Neuronal stem cell (in vitro differentiated cells): Measurements from ENCODE around the gene CSF3R.

Experiments
- DNase-seq: peaks from one replicate; pipeline ENCODE4 v3.0.0-alpha.2; 2013; ENCODE audit warnings: low spot score
- H2AFZ ChIP-seq: one replicate; pipeline ENCODE4 v1.6.1; 2013; ENCODE audit warnings: mild to moderate bottlenecking, low read length, inconsistent platforms
- H2AK5ac ChIP-seq: 2 replicates; pipeline ENCODE4 v1.6.1; 2013; ENCODE audit warnings: low read depth, mild to moderate bottlenecking, inconsistent platforms, low read length, moderate library complexity, mixed read lengths
- H2BK120ac ChIP-seq: 2 replicates; pipeline ENCODE4 v1.6.1; 2013; ENCODE audit warnings: low read depth, mild to moderate bottlenecking, inconsistent platforms, low read length, moderate library complexity, mixed read lengths
- H2BK12ac ChIP-seq: one replicate; pipeline ENCODE4 v1.6.1; 2013; ENCODE audit warnings: low read length, inconsistent platforms
- H2BK15ac ChIP-seq: 2 replicates; pipeline ENCODE4 v1.6.1; 2013; ENCODE audit warnings: mild to moderate bottlenecking, low read length, inconsistent platforms, mixed read lengths
- H2BK5ac ChIP-seq: one replicate; pipeline ENCODE4 v1.6.1; 2013; ENCODE audit warnings: inconsistent platforms, mild to moderate bottlenecking, low read length, moderate library complexity
- H3K14ac ChIP-seq: one replicate; pipeline ENCODE4 v1.6.1; 2013; ENCODE audit warnings: low read length, inconsistent platforms
- H3K18ac ChIP-seq: 2 replicates; pipeline ENCODE4 v1.6.1; 2013; ENCODE audit warnings: low read length, inconsistent platforms
- H3K23ac ChIP-seq: 2 replicates; pipeline ENCODE4 v1.6.1; 2013; ENCODE audit warnings: low read depth, mild to moderate bottlenecking, mixed read lengths, low read length, inconsistent platforms; ENCODE audit not compliant: poor library complexity
- H3K27ac ChIP-seq: replicated peaks from 3 replicates; pipeline ENCODE4 v1.5.1; 2013; ENCODE audit warnings: low read length, inconsistent platforms
- H3K27me3 ChIP-seq, 3 experiments: 2 replicates each; pipeline ENCODE4 v1.6.1; 2013; ENCODE audit warnings: low read length in 3 of 3, mild to moderate bottlenecking in 2 of 3, inconsistent platforms in 1 of 3, low read depth in 1 of 3, mixed read lengths in 1 of 3, moderate library complexity in 1 of 3; ENCODE audit not compliant: control insufficient read depth in 3 of 3, insufficient read depth in 3 of 3
- H3K36me3 ChIP-seq, 2 donors: replicated peaks in 1 of 2; 2 replicates each; pipeline ENCODE4 v1.6.1; 2013; ENCODE audit warnings: low read length in 2 of 2; ENCODE audit not compliant: control insufficient read depth in 2 of 2, insufficient read depth in 2 of 2
- H3K4ac ChIP-seq: 2 replicates; pipeline ENCODE4 v1.6.1; 2013; ENCODE audit warnings: inconsistent platforms, mild to moderate bottlenecking, low read length, moderate library complexity
- H3K4me1 ChIP-seq, 2 donors: 1 replicate in 1 of 2; 2 replicates in 1 of 2; pipeline ENCODE4 v1.6.1; 2013; ENCODE audit warnings: low read length in 2 of 2, low read depth in 1 of 2; ENCODE audit not compliant: control insufficient read depth in 2 of 2, insufficient read depth in 1 of 2
- H3K4me2 ChIP-seq: one replicate; pipeline ENCODE4 v1.6.1; 2013; ENCODE audit warnings: mild to moderate bottlenecking, low read length, inconsistent platforms; ENCODE audit not compliant: insufficient read depth, poor library complexity, severe bottlenecking
- H3K4me3 ChIP-seq, 2 donors: 2 replicates each; pipeline ENCODE4 v1.5.1; 2013; ENCODE audit warnings: low read length in 2 of 2, mild to moderate bottlenecking in 2 of 2, inconsistent platforms in 1 of 2, moderate library complexity in 1 of 2
- H3K79me1 ChIP-seq: one replicate; pipeline ENCODE4 v1.6.1; 2013; ENCODE audit warnings: low read depth, mild to moderate bottlenecking, inconsistent platforms, low read length, moderate library complexity
- H3K9ac ChIP-seq: one replicate; pipeline ENCODE4 v1.6.1; 2013; ENCODE audit warnings: mild to moderate bottlenecking, low read depth, low read length, inconsistent platforms; ENCODE audit not compliant: poor library complexity
- H3K9me3 ChIP-seq, 2 donors: replicated peaks in 1 of 2; 2 replicates each; pipeline versions ENCODE3 to v1.6.1; 2013; ENCODE audit warnings: low read length in 2 of 2, mild to moderate bottlenecking in 2 of 2, inconsistent platforms in 1 of 2, low read depth in 1 of 2, mixed read lengths in 1 of 2, moderate library complexity in 1 of 2; ENCODE audit not compliant: control insufficient read depth in 2 of 2, insufficient read depth in 1 of 2
- H4K8ac ChIP-seq: one replicate; pipeline ENCODE4 v1.6.1; 2013; ENCODE audit warnings: low read depth, mild to moderate bottlenecking, inconsistent platforms, low read length, moderate library complexity
- H4K91ac ChIP-seq: one replicate; pipeline ENCODE4 v1.6.1; 2013; ENCODE audit warnings: low read length, low read depth, mild to moderate bottlenecking, inconsistent platforms; ENCODE audit not compliant: poor library complexity
- WGBS, 2 donors: extraction: QIAGEN DNeasy Blood & Tissue Kit; methylation state at CpG; one replicate each; pipeline ENCODE4 v1.1.7; 2013; ENCODE audit warnings: missing lambda C conversion rate in 2 of 2, mixed read lengths in 1 of 2; ENCODE audit not compliant: insufficient read length in 2 of 2, insufficient replicate concordance in 1 of 2; ENCODE audit errors: extremely low coverage in 2 of 2; 5-methylcytosine and 5-hydroxymethylcytosine counted together

CSF3R gene

GRCh38 chr1:36520771-36521420, 38.2 kb upstream of the CSF3R start:
- no peaks in the 10 kb centered on the region for H3K9me3 ChIP-seq
- no peak overlapping the region for H2BK120ac ChIP-seq
- H3K14ac ChIP-seq, result no peak overlapping the region
- no peak overlapping the region for H2AFZ ChIP-seq
- H3K27me3 ChIP-seq, result peaks cover 0 to 37% (median 0%) of the 10 kb centered on the region in 3 experiments
- no peak overlapping the region for H3K18ac ChIP-seq
- H3K4ac ChIP-seq, result no peak overlapping the region
- no peak overlapping the region for H2BK12ac ChIP-seq
- no CpG with 5 or more reads among the region's 12 CpGs for WGBS, 2 donors
- H2BK15ac ChIP-seq, result no peak overlapping the region
- H3K4me3 ChIP-seq, result no peak overlapping the region
- peak overlapping the region; percentile 78 for H3K9ac ChIP-seq
- no peak overlapping the region for H4K8ac ChIP-seq
- no peak overlapping the region for H3K23ac ChIP-seq
- no peak overlapping the region for H2BK5ac ChIP-seq
- H3K36me3 ChIP-seq, result no peaks in the 10 kb centered on the region
- DNase-seq, result no peak
- no peak overlapping the region for H2AK5ac ChIP-seq
- H3K79me1 ChIP-seq, result no peaks in the 10 kb centered on the region
- H3K27ac ChIP-seq, result no peak overlapping the region
- H3K4me2 ChIP-seq, result no peak overlapping the region
- peaks cover 0 to 9% of the 10 kb centered on the region in 2 donors for H3K4me1 ChIP-seq
- H4K91ac ChIP-seq, result peak overlapping the region; percentile 9

GRCh38 chr1:36520056-36520455, 37.3 kb upstream of the CSF3R start:
- Histone ChIP-seq H3K27me3 (peaks cover 0 to 37% (median 0%) of the 10 kb centered on the region in 3 experiments), H2BK12ac (no peak overlapping the region), H3K23ac (no peak overlapping the region), H4K8ac (no peak overlapping the region), H2AK5ac (no peak overlapping the region), H4K91ac (peak overlapping the region; percentile 9), H3K14ac (no peak overlapping the region), H3K9me3 (no peaks in the 10 kb centered on the region), H3K27ac (no peak overlapping the region), H2BK15ac (no peak overlapping the region), H3K4me1 (peaks cover 0 to 9% of the 10 kb centered on the region in 2 donors), H3K79me1 (no peaks in the 10 kb centered on the region), H2BK5ac (no peak overlapping the region), H2BK120ac (no peak overlapping the region), H2AFZ (no peak overlapping the region), H3K9ac (peak overlapping the region; percentile 0), H3K4me2 (no peak overlapping the region), H3K4ac (no peak overlapping the region), H3K36me3 (no peaks in the 10 kb centered on the region), H3K4me3 (no peak overlapping the region), H3K18ac (peak overlapping the region; percentile 13)
- no CpG with 5 or more reads among the region's 8 CpGs for WGBS, 2 donors
- DNase-seq, result no peak

DNA sequence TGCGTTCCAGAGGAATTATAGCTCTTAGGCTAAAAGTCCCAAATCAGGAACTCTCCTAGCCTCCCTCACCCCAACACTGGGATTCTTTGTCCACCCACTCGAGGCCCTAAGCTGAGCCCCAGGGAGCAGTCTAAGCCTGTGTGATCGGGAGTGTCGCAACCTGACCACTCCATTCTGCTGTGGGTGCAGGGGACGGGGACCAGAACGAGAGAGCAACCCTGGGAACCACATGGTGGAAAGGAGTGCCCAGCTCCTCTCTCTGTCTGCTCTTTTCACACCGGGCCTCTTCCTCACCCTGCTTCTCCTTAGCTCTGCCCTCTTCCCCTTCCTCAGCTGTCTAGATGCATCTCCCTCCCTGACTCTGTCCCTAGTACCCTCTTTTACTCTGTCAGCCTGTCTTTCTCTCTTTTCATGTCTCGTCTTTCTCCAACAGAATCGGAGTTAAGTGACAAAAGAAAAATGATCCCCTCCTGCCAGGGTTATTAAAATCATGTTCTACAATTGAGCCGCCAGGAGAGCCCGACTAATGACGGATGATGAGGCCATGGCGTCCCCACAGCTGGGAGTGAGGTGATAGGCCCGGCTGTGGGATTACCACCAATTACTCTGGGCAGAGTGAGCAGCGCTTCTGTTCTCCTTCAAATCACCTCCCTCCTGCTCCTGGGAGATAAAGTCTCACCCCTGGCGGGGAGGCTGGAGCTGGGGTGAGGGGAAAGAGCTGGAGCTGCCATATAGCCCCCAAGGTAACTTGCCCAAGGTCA, 34.5 kb upstream of the CSF3R start:
- Histone ChIP-seq H3K36me3 (no peaks in the 10 kb centered on the region), H2BK5ac (no peak overlapping the region), H3K4me3 (no peak overlapping the region), H2BK15ac (peak overlapping the region; percentile 90), H3K4ac (no peak overlapping the region), H4K8ac (no peak overlapping the region), H4K91ac (no peak overlapping the region), H3K4me1 (peaks cover 4 to 9% of the 10 kb centered on the region in 2 donors), H2AFZ (peak overlapping the region; percentile 49), H3K27me3 (peaks cover 0 to 44% (median 0%) of the 10 kb centered on the region in 3 experiments), H3K23ac (no peak overlapping the region), H2BK12ac (no peak overlapping the region), H3K9ac (no peak overlapping the region), H2AK5ac (peak overlapping the region; percentile 73), H2BK120ac (no peak overlapping the region), H3K27ac (no peak overlapping the region), H3K18ac (peak overlapping the region; percentile 68), H3K9me3 (no peaks in the 10 kb centered on the region), H3K14ac (no peak overlapping the region), H3K79me1 (no peaks in the 10 kb centered on the region), H3K4me2 (no peak overlapping the region)
- no CpG with 5 or more reads among the region's 16 CpGs for WGBS, 2 donors
- no peak for DNase-seq

GRCh38 chr1:36516372-36517010, 33.8 kb upstream of the CSF3R start:
- Histone ChIP-seq H2BK12ac (no peak overlapping the region), H3K18ac (peak overlapping the region; percentile 68)

More at GRCh38 chr1:36516372-36517010, 33.8 kb upstream of the CSF3R start:
- Histone ChIP-seq H3K9me3 (no peaks in the 10 kb centered on the region), H3K4me1 (peaks cover 4 to 9% of the 10 kb centered on the region in 2 donors), H4K8ac (peak overlapping the region; percentile 70), H2AK5ac (peak overlapping the region; percentile 73), H3K4me3 (no peak overlapping the region), H3K23ac (no peak overlapping the region), H3K27me3 (peaks cover 0 to 48% (median 0%) of the 10 kb centered on the region in 3 experiments), H3K4ac (no peak overlapping the region), H2BK120ac (peak overlapping the region; percentile 4), H2AFZ (peak overlapping the region; percentile 65), H4K91ac (no peak overlapping the region), H2BK5ac (no peak overlapping the region), H3K36me3 (no peaks in the 10 kb centered on the region), H3K27ac (no peak overlapping the region), H3K9ac (peak overlapping the region; percentile 31), H2BK15ac (peak overlapping the region; percentile 90), H3K4me2 (no peak overlapping the region), H3K14ac (no peak overlapping the region), H3K79me1 (no peaks in the 10 kb centered on the region)
- peak; percentile 78 for DNase-seq
- no CpG with 5 or more reads among the region's 10 CpGs for WGBS, 2 donors
